Astrocyte of the cerebellum (primary cell): ENCODE measurements around the gene EML1.

Experiments
- DNase-seq: peaks from one replicate; pipeline ENCODE4 v3.0.0-alpha.2; 2011; ENCODE audit warnings: low read depth
- H3K4me3 ChIP-seq: 2 replicates; pipeline ENCODE4 v1.5.1; 2011; ENCODE audit warnings: mild to moderate bottlenecking, low read depth, low read length, moderate library complexity
- in situ Hi-C: cut with HindIII; loops from 2 replicates; pipeline ENCODE4 v1.10.0; 2017; ENCODE audit warnings: low sequenced_read_pairs
- TF ChIP-seq, protein P1 (sequence below): IDR thresholded peaks from 2 replicates; pipeline ENCODE4 v1.5.1; 2012; ENCODE audit warnings: low read length, low read depth, moderate library complexity, mild to moderate bottlenecking; ENCODE audit errors: missing control alignments

Gene EML1

DNA sequence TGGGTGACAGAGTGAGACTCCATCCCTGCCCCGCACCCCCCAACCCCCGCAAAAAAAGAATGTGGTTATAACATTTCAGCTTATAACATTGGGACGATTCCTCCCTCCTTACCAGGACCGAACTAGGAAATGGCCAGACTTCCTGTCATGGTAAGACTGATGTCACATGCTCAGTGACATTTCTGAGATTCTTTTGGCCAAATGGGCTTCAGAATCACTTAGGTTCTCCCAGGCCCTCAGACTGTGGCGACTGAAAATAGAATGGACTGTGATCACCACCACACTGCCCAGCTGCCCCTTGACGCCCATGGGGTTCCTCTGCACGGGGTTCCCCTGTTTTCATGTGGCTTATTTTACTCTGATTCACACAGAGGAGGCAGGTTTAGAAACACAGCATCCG is 157.0 kb downstream of the EML1 start:
- H3K4me3 ChIP-seq = no peak overlapping the region
- in situ Hi-C loops = no loop called here
- TF ChIP-seq, protein P1, sequence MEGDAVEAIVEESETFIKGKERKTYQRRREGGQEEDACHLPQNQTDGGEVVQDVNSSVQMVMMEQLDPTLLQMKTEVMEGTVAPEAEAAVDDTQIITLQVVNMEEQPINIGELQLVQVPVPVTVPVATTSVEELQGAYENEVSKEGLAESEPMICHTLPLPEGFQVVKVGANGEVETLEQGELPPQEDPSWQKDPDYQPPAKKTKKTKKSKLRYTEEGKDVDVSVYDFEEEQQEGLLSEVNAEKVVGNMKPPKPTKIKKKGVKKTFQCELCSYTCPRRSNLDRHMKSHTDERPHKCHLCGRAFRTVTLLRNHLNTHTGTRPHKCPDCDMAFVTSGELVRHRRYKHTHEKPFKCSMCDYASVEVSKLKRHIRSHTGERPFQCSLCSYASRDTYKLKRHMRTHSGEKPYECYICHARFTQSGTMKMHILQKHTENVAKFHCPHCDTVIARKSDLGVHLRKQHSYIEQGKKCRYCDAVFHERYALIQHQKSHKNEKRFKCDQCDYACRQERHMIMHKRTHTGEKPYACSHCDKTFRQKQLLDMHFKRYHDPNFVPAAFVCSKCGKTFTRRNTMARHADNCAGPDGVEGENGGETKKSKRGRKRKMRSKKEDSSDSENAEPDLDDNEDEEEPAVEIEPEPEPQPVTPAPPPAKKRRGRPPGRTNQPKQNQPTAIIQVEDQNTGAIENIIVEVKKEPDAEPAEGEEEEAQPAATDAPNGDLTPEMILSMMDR = no peak
- DNase-seq = no peak

DNA sequence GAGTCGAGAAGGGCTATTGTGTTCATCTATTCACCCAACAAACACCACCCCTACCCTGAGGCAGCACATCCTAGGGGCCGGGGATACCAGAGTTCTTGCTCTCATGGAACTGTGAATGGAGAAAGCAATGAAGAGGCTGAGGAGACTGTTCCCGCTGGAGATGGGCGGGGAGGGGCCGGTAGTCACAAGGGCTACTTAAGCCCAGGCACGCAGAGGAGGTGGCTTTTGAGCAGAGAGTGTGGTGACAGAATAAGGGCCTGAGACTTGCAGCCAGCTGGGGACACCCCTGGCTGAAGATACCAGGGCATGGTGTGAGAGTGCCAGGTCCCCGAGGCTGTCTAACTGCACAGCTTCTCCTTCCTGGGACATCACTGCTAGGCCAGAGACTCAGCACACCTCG is 157.9 kb downstream of the EML1 start:
- in situ Hi-C loops = no loop called here
- DNase-seq = no peak
- TF ChIP-seq, protein P1 = no peak
- no peak overlapping the region for H3K4me3 ChIP-seq

DNA sequence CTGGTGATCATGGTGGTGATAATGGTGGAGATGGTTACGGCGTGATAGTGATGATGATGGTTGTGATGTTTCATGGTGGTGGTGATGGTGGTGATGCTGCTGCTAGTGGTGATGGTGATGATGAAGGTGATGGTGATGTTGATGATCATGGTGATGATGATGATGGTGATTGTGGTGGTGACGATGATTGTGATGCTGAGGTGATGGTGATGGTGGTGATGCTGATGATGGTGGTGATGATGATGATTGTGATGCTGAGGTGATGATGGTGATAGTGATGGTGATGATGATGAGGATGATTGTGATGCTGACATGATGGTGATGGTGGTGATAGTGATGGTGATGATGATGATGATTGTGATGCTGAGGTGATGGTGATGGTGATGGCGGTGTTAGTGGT is 158.8 kb downstream of the EML1 start:
- no peak overlapping the region for H3K4me3 ChIP-seq
- DNase-seq = no peak
- TF ChIP-seq, protein P1 = no peak
- in situ Hi-C loops = no loop called here

GRCh38 chr14:99952453-99952852 is 159.2 kb downstream of the EML1 start:
- no peak for DNase-seq
- TF ChIP-seq, protein P1 = no peak
- in situ Hi-C loops = no loop called here

GRCh38 chr14:99955826-99956455 is 162.7 kb downstream of the EML1 start:
- in situ Hi-C loops = no loop called here
- no peak overlapping the region for H3K4me3 ChIP-seq
- TF ChIP-seq, protein P1 = no peak
- no peak for DNase-seq

More at GRCh38 chr14:99952453-99952852, 159.2 kb downstream of the EML1 start:
- no peak overlapping the region for H3K4me3 ChIP-seq

DNA sequence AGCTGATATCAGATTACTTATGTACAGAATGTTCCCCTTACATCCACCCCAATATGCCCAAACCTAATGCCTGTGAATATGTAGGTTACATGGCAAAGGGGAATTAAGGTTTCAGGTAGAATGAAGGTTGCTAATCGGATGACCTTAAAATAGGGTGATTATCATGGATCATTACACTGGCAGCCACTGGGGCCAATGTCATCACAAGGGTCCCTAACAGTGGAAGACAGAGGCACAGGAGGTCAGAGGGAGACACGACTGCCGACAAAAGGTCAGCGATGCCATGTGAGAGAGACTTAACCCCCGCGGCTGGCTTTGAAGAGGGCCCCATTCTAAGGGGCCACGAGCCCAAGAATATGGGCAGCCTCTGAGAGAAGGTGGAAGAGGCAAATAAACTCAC is 165.2 kb downstream of the EML1 start:
- in situ Hi-C loops = no loop called here
- no peak for DNase-seq
- no peak overlapping the region for H3K4me3 ChIP-seq
- TF ChIP-seq, protein P1 = no peak
